IMR-90 (cell line): ENCODE results near the gene GALNT16. TPM values are rescaled to one million over a fixed set of nuclear protein-coding genes. Genes with fewer than 3 reads are reported as not detected.

Experiments used
- ATAC-seq: fragments of 200-7000 bp; cut with Tn5 transposase; 2 replicates; pipeline ENCODE4 v1.9.1; 2020; ENCODE audit warnings: low read depth, mild to moderate bottlenecking, moderate library complexity
- BruUV-seq: library from RNA; stranded (reverse); fragments of 400-500 nt; replicated peaks from 2 replicates; lab custom pipeline; 2021; lab: Mats Ljungman, UMichigan
- CTCF ChIA-PET: fragments of 300-600 bp; formaldehyde crosslinking; extraction: SDS; loops from one replicate; lab custom pipeline; 2021; ENCODE audit warnings: antibody characterized with exemption; lab: Yijun Ruan, JAX
- POLR2A ChIA-PET: fragments of 300-600 bp; sonication (Branson Sonifier 250); formaldehyde crosslinking; loops from one replicate; lab custom pipeline; 2022; ENCODE audit warnings: antibody characterized with exemption; ENCODE audit not compliant: unreplicated experiment; lab: Charles Lee
- DNase-seq: peaks from one replicate; pipeline ENCODE4 v3.0.0; 2013
- H2AFZ ChIP-seq: replicated peaks from 2 replicates; pipeline ENCODE3; 2013; ENCODE audit warnings: low read length, mild to moderate bottlenecking; ENCODE audit not compliant: poor library complexity
- H2AK5ac ChIP-seq: 2 replicates; pipeline ENCODE4 v1.6.1; 2013; ENCODE audit warnings: low read depth, low read length, inconsistent platforms
- H2AK9ac ChIP-seq: replicated peaks from 2 replicates; pipeline ENCODE3; 2013; ENCODE audit warnings: mild to moderate bottlenecking, low read depth, low read length, moderate library complexity; ENCODE audit not compliant: poor library complexity
- H2BK120ac ChIP-seq: 2 replicates; pipeline ENCODE4 v1.6.1; 2013; ENCODE audit warnings: low read depth, low read length, inconsistent platforms
- H2BK15ac ChIP-seq: 3 replicates; pipeline ENCODE4 v1.6.1; 2013; ENCODE audit warnings: low read depth, low read length, inconsistent platforms
- H2BK20ac ChIP-seq: 2 replicates; pipeline ENCODE4 v1.6.1; 2013; ENCODE audit warnings: low read depth, mild to moderate bottlenecking, inconsistent platforms, low read length, moderate library complexity
- H2BK5ac ChIP-seq: 2 replicates; pipeline ENCODE4 v1.6.1; 2013; ENCODE audit warnings: mild to moderate bottlenecking, low read depth, low read length, inconsistent platforms; ENCODE audit not compliant: poor library complexity, severe bottlenecking
- H3K14ac ChIP-seq: replicated peaks from 2 replicates; pipeline ENCODE4 v1.6.1; 2013; ENCODE audit warnings: low read depth, low read length, inconsistent platforms
- H3K18ac ChIP-seq: 2 replicates; pipeline ENCODE4 v1.6.1; 2013; ENCODE audit warnings: low read depth, low read length, control low read depth
- H3K23ac ChIP-seq: 2 replicates; pipeline ENCODE4 v1.6.1; 2013; ENCODE audit warnings: low read depth, low read length, inconsistent platforms
- H3K27ac ChIP-seq: 2 replicates; pipeline ENCODE4 v1.5.1; 2013; ENCODE audit warnings: mild to moderate bottlenecking, control low read depth, low read length; ENCODE audit not compliant: insufficient read depth
- H3K27me3 ChIP-seq: 2 replicates; pipeline ENCODE4 v1.6.1; 2013; ENCODE audit warnings: low read length; ENCODE audit not compliant: control insufficient read depth, insufficient read depth
- H3K36me3 ChIP-seq: 2 replicates; pipeline ENCODE4 v1.6.1; 2013; ENCODE audit warnings: low read length, mixed read lengths; ENCODE audit not compliant: control insufficient read depth, insufficient read depth
- H3K4ac ChIP-seq: 2 replicates; pipeline ENCODE4 v1.6.1; 2013; ENCODE audit warnings: low read depth, low read length, inconsistent platforms
- H3K4me1 ChIP-seq: 2 replicates; pipeline ENCODE4 v1.6.1; 2013; ENCODE audit warnings: low read length, mixed read lengths; ENCODE audit not compliant: control insufficient read depth, insufficient read depth
- H3K4me2 ChIP-seq: 2 replicates; pipeline ENCODE4 v1.6.1; 2013; ENCODE audit warnings: low read depth, mild to moderate bottlenecking, control low read depth, low read length, moderate library complexity
- H3K4me3 ChIP-seq: 2 replicates; pipeline ENCODE4 v1.5.1; 2013; ENCODE audit warnings: low read depth, mild to moderate bottlenecking, control low read depth, low read length, moderate library complexity; ENCODE audit not compliant: insufficient read depth
- H3K56ac ChIP-seq: 2 replicates; pipeline ENCODE4 v1.6.1; 2013; ENCODE audit warnings: low read length, inconsistent platforms; ENCODE audit not compliant: insufficient read depth; ENCODE audit errors: extremely low read depth
- H3K79me1 ChIP-seq, 2 experiments: 2 replicates each; pipeline ENCODE4 v1.6.1; 2013; ENCODE audit warnings: low read length in 2 of 2, inconsistent platforms in 1 of 2, low read depth in 1 of 2
- H3K9ac ChIP-seq: 2 replicates; pipeline ENCODE4 v1.6.1; 2013; ENCODE audit warnings: low read depth, low read length, control low read depth
- H3K9me1 ChIP-seq: 2 replicates; pipeline ENCODE4 v1.6.1; 2013; ENCODE audit warnings: low read length, inconsistent platforms; ENCODE audit not compliant: insufficient read depth
- H3K9me3 ChIP-seq: 2 replicates; pipeline ENCODE4 v1.6.1; 2013; ENCODE audit warnings: low read length; ENCODE audit not compliant: control insufficient read depth, insufficient read depth
- H4K20me1 ChIP-seq: 2 replicates; pipeline ENCODE4 v1.6.1; 2013; ENCODE audit warnings: low read length, inconsistent platforms; ENCODE audit not compliant: insufficient read depth
- H4K5ac ChIP-seq: 2 replicates; pipeline ENCODE4 v1.6.1; 2013; ENCODE audit warnings: mild to moderate bottlenecking, low read depth, low read length, control low read depth
- H4K8ac ChIP-seq, 2 experiments: 2 replicates each; pipeline ENCODE4 v1.6.1; 2013; ENCODE audit warnings: low read depth in 2 of 2, low read length in 2 of 2, control low read depth in 1 of 2, inconsistent platforms in 1 of 2
- H4K91ac ChIP-seq: 2 replicates; pipeline ENCODE4 v1.6.1; 2013; ENCODE audit warnings: low read depth, low read length, inconsistent platforms; ENCODE audit not compliant: insufficient read depth
- CHD1 ChIP-seq: IDR thresholded peaks from 2 replicates; pipeline ENCODE4 v1.6.1; 2012; ENCODE audit warnings: low read depth, low read length, improper control_type of control experiment
- CTCF ChIP-seq: conservative IDR thresholded peaks from 2 replicates; pipeline ENCODE4 v1.5.1; 2012; ENCODE audit warnings: mild to moderate bottlenecking, low read depth, low read length, improper control_type of control experiment
- ELK1 ChIP-seq: fragments of 150-350 bp; IDR thresholded peaks from 2 replicates; pipeline ENCODE4 v1.6.1; 2016; ENCODE audit warnings: low read depth, mild to moderate bottlenecking, low read length, moderate library complexity, borderline replicate concordance
- NFE2L2 ChIP-seq: fragments of 150-350 bp; IDR thresholded peaks from 2 replicates; pipeline ENCODE4 v1.6.1; 2016; ENCODE audit warnings: low read depth, mild to moderate bottlenecking, low read length
- RAD21 ChIP-seq: IDR thresholded peaks from 2 replicates; pipeline ENCODE4 v1.6.1; 2012; ENCODE audit warnings: low read length, improper control_type of control experiment
- SMC3 ChIP-seq: fragments of 150-350 bp; IDR thresholded peaks from 2 replicates; pipeline ENCODE4 v1.6.1; 2016; ENCODE audit warnings: low read depth, mild to moderate bottlenecking, antibody characterized with exemption, low read length, moderate library complexity
- WGBS, 2 experiments: methylation state at CpG; one replicate each; pipeline versions ENCODE4 v1.1.5 to v1.1.7; 2013; ENCODE audit warnings: missing lambda C conversion rate in 2 of 2; ENCODE audit not compliant: insufficient read length in 1 of 2; ENCODE audit errors: extremely low coverage in 2 of 2; 5-methylcytosine and 5-hydroxymethylcytosine counted together
- dilution Hi-C: fragments of 300-500 bp; cut with HindIII; formaldehyde crosslinking; loops from one replicate; pipeline ENCODE4 v1.14.3; 2018; ENCODE audit warnings: low sequenced_read_pairs; ENCODE audit not compliant: unreplicated experiment
- in situ Hi-C: fragments of 300-500 bp; cut with MboI; formaldehyde crosslinking; loops from 3 replicates; pipeline ENCODE4 v1.14.3; 2019; ENCODE audit warnings: low sequenced_read_pairs, inconsistent platforms, mixed read lengths
- intact Hi-C: fragments of 100-400 bp; cut with micrococcal nuclease; formaldehyde crosslinking; loops from 2 replicates; pipeline ENCODE4 v1.10.0; 2022
- polyA plus RNA-seq, 3 experiments: library from polyadenylated mRNA; depleted of rRNA; stranded (reverse); fragments of >200 nt; gene quantifications; 2 replicates each; pipeline ENCODE4 v1.2.3, GENCODE V29; 2012; ENCODE audit warnings: low replicate concordance in 1 of 3
- total RNA-seq: library from RNA; depleted of rRNA; stranded (reverse); fragments of >200 nt; gene quantifications from 2 replicates; pipeline ENCODE4 v1.2.3, GENCODE V29; 2012

GALNT16 gene
- total and polyA plus RNA-seq, 2 of the 4 experiments (the other 2 are of a cell fraction): 0.36 to 1.5 TPM

- Histone ChIP-seq H3K4ac (no peak overlapping the region), H4K91ac (no peak overlapping the region), H4K8ac (no peak overlapping the region), H3K27ac (no peak overlapping the region), H2BK5ac (no peak overlapping the region), H3K9me1 (no peaks in the 10 kb centered on the region), H3K56ac (no peak overlapping the region), H4K20me1 (no peaks in the 10 kb centered on the region), H3K4me1 (no peaks in the 10 kb centered on the region; the same call in 1 of the 2 replicates), H2AK9ac (no peak overlapping the region), H2BK20ac (no peak overlapping the region), H2AFZ (no peak overlapping the region), H3K9ac (no peak overlapping the region), H3K79me1 (no peaks in the 10 kb centered on the region), H4K5ac (no peak overlapping the region), H3K14ac (no peak overlapping the region), H3K9me3 (no peaks in the 10 kb centered on the region), H3K27me3 (peaks cover 22% of the 10 kb centered on the region), H3K18ac (no peak overlapping the region), H3K23ac (no peak overlapping the region), H2BK15ac (no peak overlapping the region), H3K4me2 (no peak overlapping the region), H3K36me3 (no peaks in the 10 kb centered on the region), H2BK120ac (no peak overlapping the region), H3K4me3 (no peak overlapping the region), H2AK5ac (no peak overlapping the region)
- DNase-seq: no peak
- ChIA-PET CTCF (no interaction called here), POLR2A (no interaction called here)
- in situ Hi-C loops (no loop called here), intact Hi-C loops (no loop called here), dilution Hi-C loops (no loop called here)
- TF ChIP-seq RAD21: no peak
- no peak for TF ChIP-seq CTCF
- TF ChIP-seq SMC3: no peak
- TF ChIP-seq NFE2L2: no peak
- TF ChIP-seq CHD1: no peak
- no peak for TF ChIP-seq ELK1
- WGBS, 2 experiments: 100% methylated on average over 2 of the region's 5 CpGs; no CpG with 5 or more reads in 1 of the 2 experiments
- no TSS peak for BruUV-seq
- no peak for ATAC-seq
Measured at GRCh38 chr14:69291891-69292561, 32.1 kb downstream of the GALNT16 start.
